ENCODE results near the gene TUBB4A.
"Not testable (repeated sequence)": the region's sequence is repeated elsewhere in the genome, so short reads cannot be mapped to it uniquely, and the experiment has no call there.

Gene TUBB4A

GRCh38 chr19:6514089-6514488 lies 12.0 kb upstream of the TUBB4A start:
- DNase-seq (ENCODE audit: low read depth) = no peak
- no peak overlapping the region for H3K4me3 ChIP-seq (ENCODE audit: low read depth, low read length)
- no peak for TF ChIP-seq POLR2A (IDR thresholded peaks at IDR 0.05; ENCODE audit: extremely low read depth, insufficient read length)
- no peak for TF ChIP-seq CTCF (IDR thresholded peaks at IDR 0.05; ENCODE audit: low read depth, low read length)
- TF ChIP-seq MYC (IDR thresholded peaks at IDR 0.05; ENCODE audit: low read depth, low read length) = no peak
- TF ChIP-seq MAX (IDR thresholded peaks at IDR 0.05; ENCODE audit: low read depth, low read length) = no peak

- TF ChIP-seq CTCF (IDR thresholded peaks at IDR 0.05; ENCODE audit: low read depth, low read length) (no peak), MAX (IDR thresholded peaks at IDR 0.05; ENCODE audit: low read depth, low read length) (no peak)
- no peak overlapping the region for H3K4me3 ChIP-seq (ENCODE audit: low read depth, low read length)
- DNase-seq (ENCODE audit: low read depth) = no peak
Measured at GRCh38 chr19:6510618-6511017, 8.5 kb upstream of the TUBB4A start.

GRCh38 chr19:6509118-6509971 lies 7.2 kb upstream of the TUBB4A start:
- no peak overlapping the region for H3K4me3 ChIP-seq (ENCODE audit: low read depth, low read length)

GRCh38 chr19:6508028-6508771 lies 6.1 kb upstream of the TUBB4A start:
- not testable (repeated sequence) for DNase-seq (ENCODE audit: low read depth); H3K4me3 ChIP-seq (ENCODE audit: low read depth, low read length)

More at GRCh38 chr19:6509118-6509971, 7.2 kb upstream of the TUBB4A start:
- DNase-seq (ENCODE audit: low read depth) = no peak
- TF ChIP-seq MAX (IDR thresholded peaks at IDR 0.05; ENCODE audit: low read depth, low read length) = no peak
- TF ChIP-seq MYC (IDR thresholded peaks at IDR 0.05; ENCODE audit: low read depth, low read length) = no peak
- TF ChIP-seq CTCF (IDR thresholded peaks at IDR 0.05; ENCODE audit: low read depth, low read length) = no peak
- no peak for TF ChIP-seq POLR2A (IDR thresholded peaks at IDR 0.05; ENCODE audit: extremely low read depth, insufficient read length)

- TF ChIP-seq MYC (IDR thresholded peaks at IDR 0.05; ENCODE audit: low read depth, low read length) = no peak
- TF ChIP-seq CTCF (IDR thresholded peaks at IDR 0.05; ENCODE audit: low read depth, low read length) = no peak
- TF ChIP-seq MAX (IDR thresholded peaks at IDR 0.05; ENCODE audit: low read depth, low read length) = no peak
- TF ChIP-seq POLR2A (IDR thresholded peaks at IDR 0.05; ENCODE audit: extremely low read depth, insufficient read length) = no peak
- H3K4me3 ChIP-seq (ENCODE audit: low read depth, low read length) = no peak overlapping the region
- DNase-seq (ENCODE audit: low read depth) = no peak
Measured at GRCh38 chr19:6503407-6504201, 1.5 kb upstream of the TUBB4A start.

All from NB4 (cell line).